NCI-H187 treated with DMSO at 0.1 percent for 48 hours (cell line): Measurements from ENCODE around the gene FLNB.
"Not testable (repeated sequence)": the region's sequence is repeated elsewhere in the genome, so short reads cannot be mapped to it uniquely, and the experiment has no call there.

Source experiments
- DNase-seq: peaks from one replicate; lab custom pipeline; 2025; lab: John Stamatoyannopoulos, UW

The FLNB gene

GRCh38 chr3:57980416-57980815 is 27.8 kb upstream of the FLNB start:
- DNase-seq, result no peak

GRCh38 chr3:57981483-57982087 is 26.6 kb upstream of the FLNB start:
- no peak for DNase-seq

- DNase-seq, result no peak
These were observed 25.5 kb upstream of the FLNB start for GRCh38 chr3:57982561-57983243.

GRCh38 chr3:57983734-57984518 is 24.3 kb upstream of the FLNB start:
- DNase-seq, result no peak

- DNase-seq, result no peak
These were observed 22.8 kb upstream of the FLNB start for GRCh38 chr3:57985176-57985983.

GRCh38 chr3:57985984-57986246 is 22.3 kb upstream of the FLNB start:
- no peak for DNase-seq

GRCh38 chr3:57986261-57986660 is 22.0 kb upstream of the FLNB start:
- DNase-seq, result no peak

- not testable (repeated sequence) for DNase-seq
These were observed 19.0 kb upstream of the FLNB start for GRCh38 chr3:57989198-57989597.

- DNase-seq, result no peak
These were observed 18.6 kb upstream of the FLNB start for GRCh38 chr3:57989646-57990045.

GRCh38 chr3:57992452-57993213 is 15.6 kb upstream of the FLNB start:
- no peak for DNase-seq

- no peak for DNase-seq
These were observed 9.6 kb upstream of the FLNB start for GRCh38 chr3:57998366-57999283.

GRCh38 chr3:57999417-58000115 is 8.7 kb upstream of the FLNB start:
- no peak for DNase-seq

- no peak for DNase-seq
These were observed 7.7 kb upstream of the FLNB start for GRCh38 chr3:58000306-58001085.

- no peak for DNase-seq
These were observed 7.1 kb upstream of the FLNB start for GRCh38 chr3:58001086-58001467.

- DNase-seq, result no peak
These were observed 6.2 kb upstream of the FLNB start for GRCh38 chr3:58001979-58002378.

- no peak for DNase-seq
These were observed 5.1 kb upstream of the FLNB start for GRCh38 chr3:58003093-58003492.

- no peak for DNase-seq
These were observed 3.2 kb upstream of the FLNB start for GRCh38 chr3:58004973-58005372.

GRCh38 chr3:58005669-58006068 is 2.6 kb upstream of the FLNB start:
- DNase-seq, result no peak

GRCh38 chr3:58006661-58007060 is 1.6 kb upstream of the FLNB start:
- DNase-seq, result no peak
